ENCODE data around the gene SSTR5.

GRCh38 chr16:1102333-1102700 is 29.8 kb downstream of the SSTR5 start:
- TF ChIP-seq POLR2A (IDR thresholded peaks at IDR 0.05; ENCODE audit: low read length) (no peak), GATA1 (IDR thresholded peaks at IDR 0.05; ENCODE audit: low read depth, low read length) (no peak)

All from erythroblast (primary cell).